DND-41 (cell line): ENCODE measurements around the gene PDCD5.

Source experiments
- ATAC-seq: fragments of 200-7000 bp; cut with Tn5 transposase; 3 replicates; pipeline ENCODE4 v1.9.1; 2021; ENCODE audit warnings: low read depth; ENCODE audit not compliant: insufficient read depth
- DNase-seq: peaks from one replicate; pipeline ENCODE4 v3.0.0-alpha.2; 2020
- H2AFZ ChIP-seq: 2 replicates; pipeline ENCODE4 v1.6.0; 2012; ENCODE audit warnings: low read depth, low read length
- H3K27ac ChIP-seq: 2 replicates; pipeline ENCODE4 v1.5.1; 2012; ENCODE audit warnings: low read length, inconsistent platforms
- H3K27me3 ChIP-seq: fragments of 200-600 bp; sonication (generic); 2 replicates; pipeline ENCODE4 v1.6.0; 2012; ENCODE audit warnings: low read length, mild to moderate bottlenecking, inconsistent platforms; ENCODE audit not compliant: insufficient read depth, poor library complexity
- H3K36me3 ChIP-seq: 2 replicates; pipeline ENCODE4 v1.5.1; 2012; ENCODE audit warnings: low read length, inconsistent platforms; ENCODE audit not compliant: insufficient read depth
- H3K4me1 ChIP-seq: 2 replicates; pipeline ENCODE4 v1.5.1; 2012; ENCODE audit warnings: mild to moderate bottlenecking, low read length; ENCODE audit not compliant: insufficient read depth
- H3K4me2 ChIP-seq: 2 replicates; pipeline ENCODE4 v1.6.0; 2012; ENCODE audit warnings: mild to moderate bottlenecking, moderate library complexity, low read length, inconsistent platforms; ENCODE audit not compliant: insufficient read depth
- H3K4me3 ChIP-seq, 2 experiments: fragments of 200-600 bp in 1 of 2; shearing (Covaris generic) in 1 of 2; 2 replicates each; pipeline ENCODE4 v1.5.1; 2012 to 2016; ENCODE audit warnings: inconsistent platforms in 2 of 2, low read length in 2 of 2, mild to moderate bottlenecking in 2 of 2, low read depth in 1 of 2, moderate library complexity in 1 of 2
- H3K79me2 ChIP-seq: 2 replicates; pipeline ENCODE4 v1.6.0; 2012; ENCODE audit warnings: low read length, inconsistent platforms; ENCODE audit not compliant: insufficient read depth
- H3K9ac ChIP-seq: 2 replicates; pipeline ENCODE4 v1.6.0; 2012; ENCODE audit warnings: low read depth, mild to moderate bottlenecking, inconsistent platforms, low read length, moderate library complexity
- H3K9me3 ChIP-seq: 2 replicates; pipeline ENCODE4 v1.5.1; 2012; ENCODE audit warnings: low read length, moderate library complexity, mild to moderate bottlenecking, inconsistent platforms; ENCODE audit not compliant: insufficient read depth, severe bottlenecking
- H4K20me1 ChIP-seq: 2 replicates; pipeline ENCODE4 v1.6.0; 2012; ENCODE audit warnings: low read length; ENCODE audit not compliant: insufficient read depth
- EZH2 ChIP-seq: IDR thresholded peaks from 3 replicates; pipeline ENCODE4 v1.6.1; 2012; ENCODE audit warnings: borderline replicate concordance, low read depth, mild to moderate bottlenecking, moderate library complexity, low read length, inconsistent platforms; ENCODE audit not compliant: severe bottlenecking
- TF ChIP-seq, protein P1 (sequence below): IDR thresholded peaks from 2 replicates; pipeline ENCODE4 v1.5.1; 2012; ENCODE audit warnings: borderline replicate concordance, low read length, moderate library complexity, mild to moderate bottlenecking; ENCODE audit not compliant: poor library complexity, severe bottlenecking; ENCODE audit errors: extremely low read depth

The PDCD5 gene

DNA sequence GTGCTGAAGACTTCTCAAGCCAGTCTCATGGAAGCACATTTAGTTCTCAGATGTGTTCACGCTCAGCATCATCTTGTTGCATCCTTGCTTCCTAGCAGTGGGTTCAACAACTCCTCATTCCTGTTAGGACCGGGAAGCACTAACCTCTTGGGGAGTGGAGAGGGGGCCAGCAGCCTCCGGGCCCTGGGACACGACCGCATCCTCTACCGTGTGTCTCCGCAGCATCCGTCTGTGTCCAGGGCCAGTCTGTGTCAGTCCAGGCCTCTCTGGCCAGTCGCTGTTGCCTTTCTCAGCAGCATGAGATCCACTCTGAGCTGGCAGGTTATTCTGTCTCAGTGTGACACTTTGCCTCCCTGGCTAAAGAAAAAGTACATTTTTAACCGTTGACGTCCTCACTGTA is 17.0 kb downstream of the PDCD5 start:
- peaks cover 76% of the 10 kb centered on the region for H3K36me3 ChIP-seq

DNA sequence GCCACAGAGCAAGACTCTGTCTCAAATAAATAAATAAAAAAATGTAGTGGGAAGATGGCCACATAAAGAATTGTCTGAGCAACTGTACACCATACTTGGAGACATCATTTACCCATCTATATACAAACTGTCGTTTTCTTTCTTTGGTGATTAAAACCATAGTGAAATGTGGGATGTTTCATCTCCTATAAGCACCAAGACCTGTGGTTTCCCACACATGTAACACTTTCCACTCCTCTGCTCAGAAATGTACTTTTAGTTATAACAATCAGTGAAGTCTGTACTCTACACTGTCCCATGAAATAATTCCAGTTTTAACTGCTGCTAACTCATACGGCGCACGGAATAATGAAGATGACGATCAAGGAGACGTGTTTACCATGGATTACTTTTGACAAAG is 18.3 kb downstream of the PDCD5 start:
- H3K27me3 ChIP-seq, result no peaks in the 10 kb centered on the region
- no peak overlapping the region for H3K27ac ChIP-seq
- H3K4me3 ChIP-seq, result no peak overlapping the region
- H3K9ac ChIP-seq, result no peak overlapping the region
- TF ChIP-seq, protein P1, sequence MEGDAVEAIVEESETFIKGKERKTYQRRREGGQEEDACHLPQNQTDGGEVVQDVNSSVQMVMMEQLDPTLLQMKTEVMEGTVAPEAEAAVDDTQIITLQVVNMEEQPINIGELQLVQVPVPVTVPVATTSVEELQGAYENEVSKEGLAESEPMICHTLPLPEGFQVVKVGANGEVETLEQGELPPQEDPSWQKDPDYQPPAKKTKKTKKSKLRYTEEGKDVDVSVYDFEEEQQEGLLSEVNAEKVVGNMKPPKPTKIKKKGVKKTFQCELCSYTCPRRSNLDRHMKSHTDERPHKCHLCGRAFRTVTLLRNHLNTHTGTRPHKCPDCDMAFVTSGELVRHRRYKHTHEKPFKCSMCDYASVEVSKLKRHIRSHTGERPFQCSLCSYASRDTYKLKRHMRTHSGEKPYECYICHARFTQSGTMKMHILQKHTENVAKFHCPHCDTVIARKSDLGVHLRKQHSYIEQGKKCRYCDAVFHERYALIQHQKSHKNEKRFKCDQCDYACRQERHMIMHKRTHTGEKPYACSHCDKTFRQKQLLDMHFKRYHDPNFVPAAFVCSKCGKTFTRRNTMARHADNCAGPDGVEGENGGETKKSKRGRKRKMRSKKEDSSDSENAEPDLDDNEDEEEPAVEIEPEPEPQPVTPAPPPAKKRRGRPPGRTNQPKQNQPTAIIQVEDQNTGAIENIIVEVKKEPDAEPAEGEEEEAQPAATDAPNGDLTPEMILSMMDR, result no peak
- no peaks in the 10 kb centered on the region for H4K20me1 ChIP-seq
- peaks cover 78% of the 10 kb centered on the region for H3K36me3 ChIP-seq
- no peaks in the 10 kb centered on the region for H3K9me3 ChIP-seq
- no peak overlapping the region for H2AFZ ChIP-seq
- no peaks in the 10 kb centered on the region for H3K4me1 ChIP-seq
- no peak overlapping the region for H3K4me2 ChIP-seq
- ATAC-seq (no peak), DNase-seq (no peak)
- H3K79me2 ChIP-seq, result no peaks in the 10 kb centered on the region

More for the DNA sequence above, 17.0 kb downstream of the PDCD5 start:
- Histone ChIP-seq H3K79me2 (no peaks in the 10 kb centered on the region), H3K4me3 (no peak overlapping the region), H3K4me1 (no peaks in the 10 kb centered on the region), H4K20me1 (no peaks in the 10 kb centered on the region), H2AFZ (no peak overlapping the region), H3K27me3 (no peaks in the 10 kb centered on the region), H3K4me2 (no peak overlapping the region), H3K9me3 (no peaks in the 10 kb centered on the region), H3K9ac (no peak overlapping the region), H3K27ac (no peak overlapping the region)
- DNase-seq (no peak), ATAC-seq (no peak)
- TF ChIP-seq, protein P1, result no peak
- no peak for TF ChIP-seq EZH2

DNA sequence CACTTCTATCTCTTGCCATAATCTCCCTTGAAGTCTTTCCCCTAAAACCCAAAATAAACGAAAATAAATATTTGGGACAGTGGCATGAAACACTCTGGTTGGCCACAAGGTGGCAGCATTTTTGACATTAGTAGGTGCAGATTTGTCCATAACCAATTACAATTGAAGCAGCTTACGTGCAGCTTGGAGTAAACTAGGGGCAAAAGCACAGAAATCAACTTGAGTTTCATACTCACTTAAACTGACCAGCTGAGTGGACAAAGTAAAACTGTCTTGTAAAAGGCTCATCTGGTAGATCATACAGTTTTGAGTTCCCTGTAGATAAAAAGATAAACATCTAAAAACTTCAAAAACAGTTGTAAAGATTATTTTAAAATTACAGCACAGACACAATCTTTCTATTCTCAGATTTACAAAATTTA is 18.8 kb downstream of the PDCD5 start:
- no peak for TF ChIP-seq EZH2
- TF ChIP-seq, protein P1, result peak; percentile 85

DNA sequence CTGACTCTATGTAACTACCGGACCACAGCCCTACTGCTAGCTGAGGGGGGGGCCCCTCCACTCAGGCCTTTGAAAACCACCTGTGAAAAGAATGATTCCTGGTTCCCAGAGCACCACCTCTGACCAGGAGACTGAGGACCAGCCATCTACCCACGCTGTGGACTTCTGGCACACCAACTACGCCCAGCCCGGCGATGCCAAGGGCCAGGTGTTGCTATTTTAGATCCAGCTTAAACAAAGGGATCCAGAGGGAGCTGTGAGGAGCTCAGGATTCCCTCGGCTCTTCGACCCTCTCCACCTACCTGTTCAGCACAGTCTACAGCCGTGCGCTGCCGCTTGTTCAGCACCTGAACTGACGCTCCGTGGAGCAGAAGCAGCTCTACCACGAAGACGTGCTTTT is 23.0 kb downstream of the PDCD5 start:
- H3K4me2 ChIP-seq, result no peak overlapping the region
- ATAC-seq (no peak), DNase-seq (no peak)
- H3K4me1 ChIP-seq, result no peaks in the 10 kb centered on the region
- H3K79me2 ChIP-seq, result no peaks in the 10 kb centered on the region
- H3K9me3 ChIP-seq, result no peaks in the 10 kb centered on the region
- H4K20me1 ChIP-seq, result no peaks in the 10 kb centered on the region
- H2AFZ ChIP-seq, result no peak overlapping the region
- H3K27ac ChIP-seq, result no peak overlapping the region
- TF ChIP-seq, protein P1, result no peak
- TF ChIP-seq EZH2, result no peak
- no peaks in the 10 kb centered on the region for H3K27me3 ChIP-seq
- H3K4me3 ChIP-seq, result no peak overlapping the region
- H3K9ac ChIP-seq, result no peak overlapping the region
- peaks cover 60% of the 10 kb centered on the region for H3K36me3 ChIP-seq

More for the DNA sequence above, 18.8 kb downstream of the PDCD5 start:
- Histone ChIP-seq H3K9me3 (no peaks in the 10 kb centered on the region), H3K9ac (no peak overlapping the region), H3K79me2 (no peaks in the 10 kb centered on the region), H3K36me3 (peaks cover 75% of the 10 kb centered on the region), H2AFZ (no peak overlapping the region), H3K27ac (no peak overlapping the region), H4K20me1 (no peaks in the 10 kb centered on the region), H3K4me3 (no peak overlapping the region), H3K4me1 (no peaks in the 10 kb centered on the region), H3K4me2 (no peak overlapping the region), H3K27me3 (no peaks in the 10 kb centered on the region)
- peak; percentile 46 for DNase-seq
- peak; percentile 80 for ATAC-seq
